Fibroblast of the aortic adventitia (primary cell): ENCODE measurements around the gene CD300LG. TPM values are rescaled to one million over a fixed set of nuclear protein-coding genes. Genes with fewer than 3 reads are reported as not detected.
A peak's percentile ranks its signal among the peaks of the same experiment; 100 is the strongest.

Experiments used
- DNase-seq: peaks from one replicate; pipeline ENCODE4 v3.0.0-alpha.2; 2010; ENCODE audit warnings: low read depth
- H3K4me3 ChIP-seq: 2 replicates; pipeline ENCODE4 v1.5.1; 2011; ENCODE audit warnings: low read depth, mild to moderate bottlenecking, control low read depth, low read length, moderate library complexity
- total RNA-seq: library from RNA; depleted of rRNA; stranded (reverse); fragments of >200 nt; gene quantifications from 2 replicates; pipeline ENCODE4 v1.2.3, GENCODE V29; 2012; ENCODE audit warnings: low replicate concordance
- TF ChIP-seq, protein P1 (sequence below): IDR thresholded peaks from 2 replicates; pipeline ENCODE4 v1.5.1; 2011; ENCODE audit warnings: mild to moderate bottlenecking, low read length, control low read depth, inconsistent platforms; ENCODE audit not compliant: insufficient read depth

Gene CD300LG
- total RNA-seq, 1 donor, result not detected

DNA sequence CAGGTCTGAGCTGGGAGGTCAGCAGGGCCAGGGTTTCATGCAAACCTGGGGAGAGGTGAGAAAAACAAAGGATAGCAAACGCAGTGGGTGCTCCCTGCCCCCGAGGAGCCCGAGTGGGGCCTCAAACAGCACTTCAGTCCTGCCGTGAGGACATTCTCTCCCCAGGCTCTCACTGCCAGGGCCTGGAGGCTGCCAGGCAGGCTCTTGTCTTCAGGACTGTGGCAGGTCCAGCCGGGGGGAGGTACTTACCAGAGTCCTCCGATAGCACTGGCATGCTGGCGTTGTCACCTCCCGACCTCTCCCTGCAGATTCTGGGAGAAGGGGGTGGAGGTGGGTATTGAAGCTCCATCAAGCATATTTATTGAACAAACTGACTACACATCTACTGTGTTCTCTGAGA is 15.3 kb upstream of the CD300LG start:
- no peak overlapping the region for H3K4me3 ChIP-seq
- TF ChIP-seq, protein P1, sequence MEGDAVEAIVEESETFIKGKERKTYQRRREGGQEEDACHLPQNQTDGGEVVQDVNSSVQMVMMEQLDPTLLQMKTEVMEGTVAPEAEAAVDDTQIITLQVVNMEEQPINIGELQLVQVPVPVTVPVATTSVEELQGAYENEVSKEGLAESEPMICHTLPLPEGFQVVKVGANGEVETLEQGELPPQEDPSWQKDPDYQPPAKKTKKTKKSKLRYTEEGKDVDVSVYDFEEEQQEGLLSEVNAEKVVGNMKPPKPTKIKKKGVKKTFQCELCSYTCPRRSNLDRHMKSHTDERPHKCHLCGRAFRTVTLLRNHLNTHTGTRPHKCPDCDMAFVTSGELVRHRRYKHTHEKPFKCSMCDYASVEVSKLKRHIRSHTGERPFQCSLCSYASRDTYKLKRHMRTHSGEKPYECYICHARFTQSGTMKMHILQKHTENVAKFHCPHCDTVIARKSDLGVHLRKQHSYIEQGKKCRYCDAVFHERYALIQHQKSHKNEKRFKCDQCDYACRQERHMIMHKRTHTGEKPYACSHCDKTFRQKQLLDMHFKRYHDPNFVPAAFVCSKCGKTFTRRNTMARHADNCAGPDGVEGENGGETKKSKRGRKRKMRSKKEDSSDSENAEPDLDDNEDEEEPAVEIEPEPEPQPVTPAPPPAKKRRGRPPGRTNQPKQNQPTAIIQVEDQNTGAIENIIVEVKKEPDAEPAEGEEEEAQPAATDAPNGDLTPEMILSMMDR, result no peak
- no peak for DNase-seq

- peak overlapping the region; percentile 73 for H3K4me3 ChIP-seq
- peak; percentile 54 for DNase-seq
- TF ChIP-seq, protein P1, result no peak
Observed at GRCh38 chr17:43832168-43832975, 14.6 kb upstream of the CD300LG start.

GRCh38 chr17:43832976-43833829 is 13.8 kb upstream of the CD300LG start, which contains the start of gene MPP3:
Gene MPP3 (minus strand): TSS chr17:43833146. CDS start chr17:43831906, 1,240 bp downstream.
- DNase-seq, result peak; percentile 52
- TF ChIP-seq, protein P1, result no peak

GRCh38 chr17:43834106-43834505 is 12.9 kb upstream of the CD300LG start:
- TF ChIP-seq, protein P1, result no peak
- no peak overlapping the region for H3K4me3 ChIP-seq
- peak; percentile 70 for DNase-seq

More at GRCh38 chr17:43832976-43833829, 13.8 kb upstream of the CD300LG start, which contains the start of gene MPP3:
- H3K4me3 ChIP-seq, result peak within 1 kb of the TSS; percentile 73

GRCh38 chr17:43839670-43840108 is 7.3 kb upstream of the CD300LG start:
- TF ChIP-seq, protein P1, result no peak
- no peak overlapping the region for H3K4me3 ChIP-seq
- no peak for DNase-seq

DNA sequence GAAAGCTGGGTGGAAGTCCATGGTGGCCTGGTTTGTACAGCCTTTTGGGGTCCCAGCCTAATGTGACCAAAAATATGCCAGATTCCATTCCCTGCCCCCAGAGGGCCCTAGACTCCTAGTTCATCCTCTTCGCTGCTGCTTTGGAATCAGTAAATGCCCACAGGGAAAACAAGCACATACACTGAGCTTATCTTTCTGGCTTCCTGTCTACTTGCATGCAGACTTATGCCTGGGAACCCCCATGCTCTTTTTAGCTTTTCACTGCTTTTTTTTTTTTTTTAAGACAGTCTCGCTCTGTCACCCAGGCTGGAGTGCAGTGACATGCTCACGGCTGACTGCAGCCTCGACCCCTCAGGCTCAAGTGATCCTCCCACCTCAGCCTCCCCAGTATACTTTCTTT is 6.2 kb upstream of the CD300LG start:
- TF ChIP-seq, protein P1, result no peak
- H3K4me3 ChIP-seq, result no peak overlapping the region
- DNase-seq, result peak; percentile 37
